Fibroblast of villous mesenchyme (primary cell): ENCODE measurements around the gene ERBB4. TPM values are rescaled to one million over a fixed set of nuclear protein-coding genes. Genes with fewer than 3 reads are reported as not detected.

Experiments used
- DNase-seq: peaks from one replicate; pipeline ENCODE4 v3.0.0-alpha.2; 2010; ENCODE audit warnings: low read depth
- H3K4me3 ChIP-seq: 2 replicates; pipeline ENCODE4 v1.5.1; 2011; ENCODE audit warnings: low read depth, mild to moderate bottlenecking, low read length
- CTCF ChIP-seq: IDR thresholded peaks from 2 replicates; pipeline ENCODE4 v1.5.1; 2012; ENCODE audit warnings: low read depth, mild to moderate bottlenecking, low read length; ENCODE audit not compliant: insufficient read depth
- small RNA-seq: library from RNA; depleted of rRNA; stranded (forward); fragments of <200 nt; gene quantifications from one replicate; pipeline ENCODE3, GENCODE V24; 2012
- total RNA-seq: library from RNA; depleted of rRNA; stranded (reverse); fragments of >200 nt; gene quantifications from 2 replicates; pipeline ENCODE4 v1.2.3, GENCODE V29; 2012

ERBB4 gene
- total RNA-seq, 1 donor = under 0.01 TPM

DNA sequence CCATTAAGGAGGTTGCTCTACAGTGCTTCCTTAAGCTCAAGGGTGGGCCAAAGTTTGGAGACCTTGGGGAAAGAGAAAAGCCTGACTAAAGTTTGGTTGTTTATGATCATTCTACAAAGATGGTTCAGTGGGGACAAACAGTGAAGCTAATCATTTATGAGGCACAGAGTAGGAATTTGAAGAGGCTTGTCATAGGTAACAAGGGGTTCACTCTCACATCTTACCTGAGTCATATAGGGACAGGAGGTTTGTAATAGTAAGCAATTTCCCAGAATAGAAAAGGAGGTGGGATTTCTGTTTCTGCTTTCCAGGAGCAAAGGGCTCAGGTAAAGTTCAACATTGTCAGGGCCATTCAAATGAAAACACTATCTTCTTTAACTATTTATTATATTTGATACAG is 1194.3 kb downstream of the ERBB4 start:
- DNase-seq = no peak
- H3K4me3 ChIP-seq = no peak overlapping the region
- no peak for TF ChIP-seq CTCF

DNA sequence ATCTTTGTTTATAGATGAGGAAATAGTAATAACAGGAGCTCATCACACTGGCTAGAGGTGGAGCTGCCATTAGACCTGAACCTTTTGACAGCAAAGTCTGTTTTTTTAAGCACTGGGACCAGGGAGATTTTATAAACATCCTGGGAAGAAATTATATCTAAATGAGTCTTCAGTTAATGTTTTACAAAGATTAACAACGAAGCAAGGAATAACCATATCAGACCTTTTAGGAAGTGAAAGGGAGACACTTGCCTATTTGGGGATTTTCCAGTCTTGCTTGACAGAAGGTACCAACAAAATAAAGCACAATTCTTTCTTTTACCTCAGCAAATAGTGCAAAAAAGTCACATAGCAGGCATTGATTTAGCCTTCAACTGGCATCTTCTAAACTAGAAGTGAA is 1205.2 kb downstream of the ERBB4 start:
- TF ChIP-seq CTCF = no peak
- H3K4me3 ChIP-seq = no peak overlapping the region
- DNase-seq = no peak

- no peak overlapping the region for H3K4me3 ChIP-seq
- no peak for TF ChIP-seq CTCF
- DNase-seq = no peak
Measured at GRCh38 chr2:211331736-211332135, 1206.9 kb downstream of the ERBB4 start.

DNA sequence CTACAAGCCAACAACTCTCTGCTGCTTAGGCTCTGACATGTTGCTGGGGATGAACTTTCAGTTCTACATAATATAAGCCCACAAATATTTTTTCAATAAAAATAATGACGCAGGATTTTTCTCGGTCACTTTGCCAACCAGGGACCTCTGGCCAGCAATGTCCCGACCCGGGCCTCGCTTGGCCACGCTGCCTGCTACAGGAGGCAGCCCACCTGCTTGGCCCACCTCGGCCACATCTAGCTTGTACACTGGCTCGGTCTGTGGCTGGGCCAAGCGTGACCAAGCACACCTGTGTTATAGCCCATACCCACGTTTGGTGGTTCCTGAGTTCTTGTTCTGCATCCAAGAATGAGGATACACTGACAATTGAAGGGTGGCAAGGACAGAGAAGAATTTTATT is 1208.7 kb downstream of the ERBB4 start:
- no peak for TF ChIP-seq CTCF
- no peak for DNase-seq

GRCh38 chr2:211329421-211329820 is 1209.2 kb downstream of the ERBB4 start:
- no peak overlapping the region for H3K4me3 ChIP-seq
- no peak for TF ChIP-seq CTCF
- DNase-seq = no peak

More for the DNA sequence above, 1208.7 kb downstream of the ERBB4 start:
- H3K4me3 ChIP-seq = no peak overlapping the region

DNA sequence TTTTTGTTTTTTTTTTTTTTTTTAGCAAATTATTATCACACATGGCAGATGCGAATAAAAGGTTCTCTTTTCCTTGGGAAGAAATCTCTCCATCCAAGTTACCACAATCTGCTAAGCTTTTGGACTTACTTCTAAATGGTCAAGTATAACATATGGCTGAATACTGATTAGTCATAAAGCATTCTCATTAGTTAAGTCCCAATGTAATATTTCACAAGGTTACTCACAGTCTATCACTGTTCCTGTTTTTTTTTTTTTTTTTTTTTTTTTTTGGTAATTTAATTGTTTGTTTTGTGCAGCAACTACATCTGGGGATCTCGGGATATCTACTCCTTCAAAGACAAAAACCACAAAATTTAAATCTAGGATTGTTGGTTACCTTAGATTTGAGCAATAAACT is 1210.5 kb downstream of the ERBB4 start:
- TF ChIP-seq CTCF = no peak
- no peak overlapping the region for H3K4me3 ChIP-seq
- DNase-seq = no peak

Small RNA genes lying within 50 kb of the gene (small RNA-seq; reads per million reads assigned to genes)
- gene MIR548F2 (not detected), gene RNA5SP119 (not detected)
